K562 (cell line): Measurements from ENCODE around the gene SEC22C. TPM values are rescaled to one million over a fixed set of nuclear protein-coding genes. Genes with fewer than 3 reads are reported as not detected.

Source experiments
- ATF2 ChIP-seq: sonication (generic); formaldehyde crosslinking; IDR thresholded peaks from 2 replicates; pipeline ENCODE4 v1.8.1; 2022; ENCODE audit warnings: missing genetic modification reagents
- BRD9 ChIP-seq: fragments of 450-650 bp; IDR thresholded peaks from 2 replicates; pipeline ENCODE4 v1.6.1; 2018; ENCODE audit warnings: low read depth; ENCODE audit not compliant: partially characterized antibody
- CEBPZ ChIP-seq: fragments of 150-350 bp; IDR thresholded peaks from 2 replicates; pipeline ENCODE4 v1.6.1; 2014; ENCODE audit warnings: low read depth, mild to moderate bottlenecking, low read length, borderline replicate concordance
- CHD7 ChIP-seq: fragments of 200-600 bp; sonication (generic); IDR thresholded peaks from one replicate; pipeline ENCODE4 v1.6.1; 2012; ENCODE audit warnings: mild to moderate bottlenecking, low read depth, low read length, inconsistent platforms
- KLF16 ChIP-seq: IDR thresholded peaks from 2 replicates; pipeline ENCODE4 v1.6.1; 2016; ENCODE audit warnings: antibody characterized with exemption
- LARP7 ChIP-seq: fragments of 450-650 bp; IDR thresholded peaks from 2 replicates; pipeline ENCODE4 v1.6.1; 2016
- ZNF277 ChIP-seq: fragments of 250-450 bp; sonication (Bioruptor Pico); IDR thresholded peaks from 2 replicates; pipeline ENCODE4 v1.8.0; 2022; ENCODE audit warnings: inconsistent platforms, mild to moderate bottlenecking, moderate library complexity, borderline replicate concordance
- ZNF707 ChIP-seq: fragments of 250-450 bp; sonication (Bioruptor Pico); conservative IDR thresholded peaks from 2 replicates; pipeline ENCODE4 v1.8.0; 2022; ENCODE audit warnings: inconsistent platforms, mild to moderate bottlenecking, moderate library complexity
- polyA plus RNA-seq, 8 experiments: library from polyadenylated mRNA; depleted of rRNA in 4 of 8; stranded (reverse) in 5 of 8; unstranded in 3 of 8; fragments of >200 nt; fragmentation: Nextera tagmentation in 2 of 8; fragmentation: Illumina TruSeq in 1 of 8; extraction: Ambion mirVana in 2 of 8; extraction: Trizol in 1 of 8; gene quantifications; 2 replicates each; pipeline versions ENCODE4 v1.2.1 to v1.2.3, GENCODE V29; 2011 to 2014; ENCODE audit warnings: inconsistent platforms in 1 of 8, missing spikeins in 1 of 8
- total RNA-seq, 7 experiments: library from RNA; depleted of rRNA in 6 of 7; stranded (reverse); fragments of >200 nt in 6 of 7; fragmentation: Illumina TruSeq in 2 of 7; extraction: Trizol in 2 of 7; gene quantifications; 2 replicates each; pipeline versions ENCODE4 v1.2.1 to v1.2.3, GENCODE V29; 2011 to 2021; ENCODE audit warnings: low replicate concordance in 1 of 7

SEC22C gene
- total and polyA plus RNA-seq, 9 of the 15 experiments (the other 6 are each of a cell fraction or from before 2014, with no cell fraction given), result 35.6 to 68.4 (median 50.7) TPM

GRCh38 chr3:42547401-42547945 is 34.3 kb downstream of the SEC22C start (continued):
- TF ChIP-seq CHD7 (no peak), ZNF707 (CRISPR knock-in tag) (no peak), CEBPZ (no peak), ZNF277 (CRISPR knock-in tag) (no peak), ATF2 (CRISPR knock-in tag) (no peak), BRD9 (no peak), LARP7 (no peak), KLF16 (peak; percentile 66; the same call in 1 of the 2 replicates)
